CD4-positive, alpha-beta T cell treated with Interferon gamma for 1 hour (primary cell): ENCODE measurements around the gene RAB8A.

Experiments
- DNase-seq: peaks from one replicate; pipeline ENCODE4 v3.0.0-alpha.2; 2020

RAB8A gene

DNA sequence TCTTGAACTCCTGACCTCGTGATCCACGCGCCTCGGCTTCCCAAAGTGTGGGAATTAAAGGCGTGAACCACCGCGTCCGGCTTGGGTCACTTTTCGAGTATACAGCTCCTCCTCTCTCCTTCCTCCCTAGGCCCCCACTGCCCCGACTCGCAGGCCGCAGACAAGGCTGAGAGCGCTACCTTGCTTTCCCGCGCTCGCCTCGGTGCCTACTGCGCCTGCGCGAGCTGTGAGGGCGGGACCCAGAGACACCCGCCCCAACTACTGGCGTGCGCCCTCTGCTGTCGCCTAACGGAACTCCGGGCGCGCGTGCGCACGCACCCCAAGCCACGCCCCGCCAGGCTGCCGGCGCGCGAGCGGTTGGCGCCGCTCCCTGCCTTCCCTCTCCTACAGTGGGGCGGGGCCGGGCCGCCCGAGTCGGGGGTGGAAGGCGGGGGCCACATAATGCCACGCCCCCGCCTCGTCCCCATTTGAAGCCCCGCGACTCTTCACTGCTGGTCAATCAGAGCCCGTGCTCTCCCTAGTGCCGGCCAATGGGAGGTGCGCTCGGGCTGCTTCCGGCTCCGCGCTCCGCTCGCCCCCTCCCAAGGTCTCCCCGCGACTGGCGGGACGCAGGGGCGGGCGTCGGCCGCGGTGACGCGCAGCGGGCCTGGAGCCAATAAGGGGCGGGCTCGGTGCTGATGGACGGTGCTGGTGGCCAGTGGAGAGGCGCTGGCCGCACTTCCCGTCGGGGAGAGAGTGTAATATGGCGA, at the start of gene RAB8A:
TSS of gene RAB8A (plus strand) at position 730 of the 749 bp plus-strand sequence. CDS start at position 743, 13 bp downstream.
- DNase-seq = peak; percentile 100

GRCh38 chr19:16061943-16062342, 49.7 kb upstream of the RAB8A start:
- no peak for DNase-seq

- peak; percentile 63 for DNase-seq
Observed at GRCh38 chr19:16062789-16063188, 48.9 kb upstream of the RAB8A start.

DNA sequence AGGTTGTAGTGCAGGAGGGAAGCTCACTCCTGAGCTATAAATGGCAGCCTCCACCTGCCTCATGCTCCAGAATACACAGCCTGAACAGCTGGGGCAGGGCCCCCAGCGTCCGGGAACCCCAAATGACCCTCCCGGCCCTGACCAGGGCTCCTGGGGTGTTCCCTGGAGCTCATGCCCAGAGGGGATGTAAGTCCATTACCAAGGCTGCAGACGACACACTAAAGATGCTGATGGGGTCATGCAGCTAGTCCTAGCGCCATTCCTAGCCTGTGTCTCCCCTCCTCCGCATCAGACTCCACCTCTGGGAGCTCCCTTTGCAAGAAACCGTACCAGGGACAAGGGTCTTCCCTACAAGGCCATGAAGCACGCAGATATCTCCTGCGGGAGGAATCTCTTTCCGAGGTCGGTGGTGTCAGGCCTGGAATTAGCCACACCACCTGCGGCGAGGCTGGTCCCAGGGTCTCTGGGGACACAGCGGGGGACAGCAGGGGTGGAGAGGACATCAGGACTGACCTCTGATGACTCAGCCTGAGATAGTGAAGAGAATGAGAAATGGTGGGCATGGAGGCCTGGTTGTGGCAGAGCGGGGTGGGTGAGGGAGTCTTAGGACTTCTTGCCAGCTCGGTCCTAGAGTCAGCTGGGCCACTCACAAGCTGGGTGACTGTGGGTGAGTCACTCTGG, 47.3 kb upstream of the RAB8A start:
- DNase-seq = no peak

- peak; percentile 65 for DNase-seq
Observed at GRCh38 chr19:16066611-16067104, 45.0 kb upstream of the RAB8A start.

DNA sequence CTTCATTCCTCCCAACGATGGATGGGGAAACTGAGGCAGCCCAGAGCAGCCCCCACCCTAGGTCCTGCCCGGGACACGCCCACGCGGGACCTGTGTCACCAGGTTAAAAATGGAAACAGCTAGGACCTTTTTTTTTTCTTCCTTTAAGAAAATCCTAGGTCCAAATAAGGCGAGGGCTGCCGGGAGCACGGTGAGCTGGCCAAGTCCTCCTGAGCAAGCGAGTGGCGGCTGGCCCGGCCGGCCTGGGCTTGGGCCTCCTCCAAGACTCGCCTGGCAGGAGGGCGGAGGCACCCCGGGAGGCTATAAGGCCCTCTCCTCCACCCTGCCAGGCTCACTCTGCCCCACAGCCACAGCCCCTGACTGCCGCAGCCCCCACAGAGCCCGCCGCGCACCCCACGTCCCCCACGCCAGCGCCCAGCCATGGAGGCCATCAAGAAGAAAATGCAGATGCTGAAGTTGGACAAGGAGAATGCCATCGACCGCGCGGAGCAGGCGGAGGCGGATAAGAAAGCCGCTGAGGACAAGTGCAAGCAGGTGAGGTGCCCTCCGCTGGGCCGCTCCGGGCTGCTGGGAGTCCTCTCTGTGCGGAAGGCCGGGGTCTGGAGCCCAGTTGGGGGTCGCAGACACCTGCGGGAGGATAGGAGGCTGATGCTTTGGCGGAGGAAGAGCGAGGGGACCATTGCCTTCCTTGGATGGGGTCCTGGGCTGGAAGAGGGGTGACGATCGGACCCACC, 44.3 kb upstream of the RAB8A start:
- no peak for DNase-seq

- DNase-seq = no peak
Observed at GRCh38 chr19:16068696-16069259, 42.9 kb upstream of the RAB8A start.

GRCh38 chr19:16069813-16070365, 41.8 kb upstream of the RAB8A start:
- DNase-seq = no peak

- DNase-seq = peak; percentile 92
Observed at GRCh38 chr19:16070366-16070990, 41.2 kb upstream of the RAB8A start.

DNA sequence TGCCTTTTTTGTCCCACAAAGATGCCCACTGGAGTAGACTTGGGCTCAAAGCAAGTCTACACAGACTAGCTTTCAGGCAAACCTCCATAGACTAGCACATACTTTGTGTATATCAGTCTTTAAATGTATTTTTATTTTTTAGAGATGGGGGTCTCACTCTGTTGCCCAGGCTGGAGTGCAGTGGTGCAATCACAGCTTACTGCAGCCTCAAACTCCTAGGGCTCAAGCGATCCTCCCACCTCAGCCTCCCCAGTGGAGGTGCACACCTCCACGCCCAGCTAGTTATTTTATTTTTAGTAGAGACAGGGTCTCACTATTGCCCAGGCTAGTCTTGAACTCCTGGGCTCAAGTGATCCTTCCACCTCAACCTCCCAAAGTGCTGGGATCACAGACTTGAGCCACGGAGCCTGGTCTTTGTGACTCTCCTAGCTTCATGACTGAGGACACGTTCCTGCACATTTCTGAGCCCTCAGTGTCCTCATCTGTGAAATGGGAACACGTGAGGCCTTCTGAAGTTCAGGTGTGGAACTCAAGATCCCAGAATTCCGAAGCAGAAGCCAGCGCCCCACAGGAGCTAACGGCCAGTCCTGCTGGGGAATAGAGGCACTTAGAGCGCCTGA, 40.5 kb upstream of the RAB8A start:
- DNase-seq = no peak

DNA sequence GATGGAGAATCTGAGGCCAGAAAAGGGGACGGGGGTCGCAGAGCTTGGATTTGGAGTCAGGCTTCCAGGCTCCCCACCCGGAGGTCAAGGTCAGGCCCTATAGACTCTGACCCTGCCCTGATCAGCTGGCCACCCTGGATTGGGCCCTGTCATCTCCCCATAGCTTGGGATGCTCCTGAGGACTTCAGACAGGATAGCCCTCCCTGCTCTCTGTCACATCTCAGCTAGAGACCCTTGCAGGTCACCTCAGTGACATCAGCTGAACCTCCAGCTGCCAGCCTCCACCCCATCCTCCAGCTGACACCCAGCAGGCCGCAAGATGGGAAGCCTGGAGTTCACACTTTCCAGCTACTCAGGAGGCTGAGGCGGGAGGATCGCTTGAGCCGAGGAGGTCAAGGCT, 38.2 kb upstream of the RAB8A start:
- DNase-seq = no peak

DNA sequence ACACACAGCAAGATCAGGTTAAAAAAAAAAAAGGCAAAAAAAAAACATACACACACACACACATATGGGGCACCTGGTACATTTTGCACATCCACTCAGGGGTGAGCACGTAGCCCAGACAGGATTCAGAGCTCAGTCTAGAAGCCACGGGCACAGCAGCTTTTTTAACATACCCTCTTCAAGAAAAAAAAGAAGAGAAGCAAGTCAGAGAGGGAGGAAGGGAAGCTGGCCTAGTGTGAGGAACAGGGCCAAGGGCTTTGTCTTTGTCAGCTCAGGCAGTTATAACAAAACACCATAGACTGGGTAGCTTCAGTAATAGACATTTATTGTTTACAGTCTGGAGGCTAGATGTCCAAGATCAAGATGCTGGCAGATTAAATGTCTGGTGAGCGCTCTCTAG, 37.7 kb upstream of the RAB8A start:
- DNase-seq = peak; percentile 37

- no peak for DNase-seq
Observed at GRCh38 chr19:16074488-16075365, 37.0 kb upstream of the RAB8A start.

DNA sequence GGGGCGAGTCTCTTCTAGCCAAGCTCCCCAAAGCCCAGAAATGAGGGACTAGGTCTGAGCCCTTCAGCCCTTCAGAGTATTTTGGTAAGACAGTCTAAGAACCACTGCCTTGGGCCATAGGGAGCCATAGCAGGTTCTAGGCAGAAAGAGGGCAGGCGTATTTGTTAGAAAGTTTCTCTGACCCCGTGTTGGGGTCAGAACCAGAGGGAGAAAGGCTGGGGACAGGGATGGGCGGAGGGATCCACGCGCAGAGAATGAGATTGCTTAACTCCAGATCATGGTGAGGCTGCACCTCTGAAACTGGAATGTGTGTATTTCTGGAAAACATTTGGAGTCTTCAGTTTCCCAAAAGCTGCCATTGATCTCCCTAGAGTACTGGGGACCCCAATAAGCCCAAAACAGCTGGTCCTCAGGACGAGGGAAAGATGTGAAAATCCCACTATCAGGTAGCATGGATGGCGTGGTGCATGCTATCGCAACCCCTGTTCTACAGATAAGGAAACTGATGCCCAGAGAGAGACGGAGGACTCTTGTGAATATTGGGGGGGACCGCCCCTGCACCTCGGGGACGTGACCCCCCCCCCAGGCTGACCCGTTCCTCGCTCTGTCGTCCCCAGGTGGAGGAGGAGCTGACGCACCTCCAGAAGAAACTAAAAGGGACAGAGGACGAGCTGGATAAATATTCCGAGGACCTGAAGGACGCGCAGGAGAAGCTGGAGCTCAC, 36.1 kb upstream of the RAB8A start:
- DNase-seq = no peak

GRCh38 chr19:16076154-16076957, 35.3 kb upstream of the RAB8A start, which contains the start of gene TPM4:
Gene TPM4 (plus strand): TSS chr19:16076495. CDS start chr19:16076566, 71 bp downstream.
- DNase-seq = peak; percentile 91

GRCh38 chr19:16076958-16077611, 34.6 kb upstream of the RAB8A start:
- no peak for DNase-seq

DNA sequence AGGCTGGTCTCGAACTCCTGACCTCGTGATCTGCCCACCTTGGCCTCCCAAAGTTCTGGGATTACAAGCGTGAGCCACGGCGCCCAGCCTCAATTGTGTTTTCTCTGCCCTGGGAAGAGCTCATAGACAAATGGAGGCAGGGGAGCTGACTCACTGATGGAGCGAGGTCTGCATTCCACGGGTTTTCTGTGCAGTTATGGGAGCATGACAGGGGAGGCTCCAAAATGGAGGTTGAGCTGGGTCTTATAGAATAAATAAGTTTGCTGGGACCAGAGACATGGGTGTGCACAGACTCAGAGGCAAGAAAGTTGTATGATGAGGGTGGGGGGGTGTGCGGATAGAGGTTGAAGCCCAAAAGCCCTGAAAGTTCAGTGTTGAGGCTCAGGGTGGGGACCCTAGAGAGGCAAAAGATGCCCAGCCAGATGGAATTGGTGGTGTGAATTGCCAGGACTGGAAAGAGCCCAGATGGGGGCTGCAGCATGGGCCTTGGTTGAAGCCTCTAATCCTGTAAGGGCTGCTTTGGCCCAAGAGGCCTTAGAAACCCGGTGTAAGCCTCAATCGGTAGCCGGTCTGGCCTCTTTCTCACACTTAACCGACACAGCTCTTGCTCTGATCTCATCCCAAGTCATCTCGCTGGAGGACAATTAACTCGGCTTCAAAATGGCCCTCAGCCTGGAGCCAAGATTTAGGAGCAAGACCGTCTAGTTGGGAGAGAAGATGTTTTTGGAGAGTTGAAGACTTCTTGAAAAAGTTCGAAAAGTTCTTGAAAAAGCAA, 33.5 kb upstream of the RAB8A start:
- DNase-seq = no peak
